Tibial artery (tissue), 4 donors: ENCODE results near the gene DISC1.

ENCODE experiments used
- DNase-seq, 2 donors: peaks; one replicate each; pipeline ENCODE4 v3.0.0-alpha.2; 2019
- H3K27ac ChIP-seq, 2 donors: fragments of 200-600 bp; sonication (generic) in 1 of 2; 1 replicate in 1 of 2; 2 replicates in 1 of 2; pipeline ENCODE4 v1.5.1; 2018 to 2019; ENCODE audit warnings: mild to moderate bottlenecking in 1 of 2
- H3K27me3 ChIP-seq, 2 donors: fragments of 200-600 bp; sonication (generic) in 1 of 2; one replicate each; pipeline versions ENCODE4 v1.5.1 to v1.6.0; 2016 to 2019
- H3K36me3 ChIP-seq, 3 donors: fragments of 200-600 bp; sonication (generic) in 2 of 3; one replicate each; pipeline ENCODE4 v1.5.1; 2016 to 2019; ENCODE audit warnings: mild to moderate bottlenecking in 2 of 3
- H3K4me1 ChIP-seq, 4 donors: fragments of 200-600 bp; sonication (generic) in 2 of 4; 1 replicate in 3 of 4; 2 replicates in 1 of 4; pipeline ENCODE4 v1.5.1; 2016 to 2019
- H3K4me3 ChIP-seq, 2 donors: fragments of 200-600 bp; sonication (generic) in 1 of 2; 1 replicate in 1 of 2; 2 replicates in 1 of 2; pipeline ENCODE4 v1.5.1; 2018 to 2019; ENCODE audit warnings: mild to moderate bottlenecking in 2 of 2
- H3K9me3 ChIP-seq, 3 donors: fragments of 200-600 bp; sonication (generic) in 1 of 3; one replicate each; pipeline ENCODE4 v1.5.1; 2016 to 2019
- CTCF ChIP-seq, 2 experiments: fragments of 200-600 bp in 1 of 2; fragments of 450-650 bp in 1 of 2; IDR thresholded peaks; one replicate each; pipeline ENCODE4 v1.5.1; 2017 to 2019; ENCODE audit warnings: antibody characterized with exemption in 2 of 2, mild to moderate bottlenecking in 1 of 2, moderate library complexity in 1 of 2
- intact Hi-C: fragments of 100-400 bp; cut with DNase I; formaldehyde crosslinking; loops from one replicate; pipeline ENCODE4 v1.15.0; 2023; ENCODE audit warnings: low total_unique reads

The DISC1 gene

GRCh38 chr1:231950331-231951128, 323.9 kb downstream of the DISC1 start:
- DNase-seq = no peak
- intact Hi-C loops = no loop called here
- no peak for TF ChIP-seq CTCF (IDR thresholded peaks at IDR 0.05)
- H3K27ac ChIP-seq = no peak overlapping the region
- H3K9me3 ChIP-seq = peaks cover 0 to 3% (median 0%) of the 10 kb centered on the region in 3 donors
- no peak overlapping the region for H3K4me3 ChIP-seq
- no peaks in the 10 kb centered on the region for H3K4me1 ChIP-seq
- no peaks in the 10 kb centered on the region for H3K36me3 ChIP-seq
- no peaks in the 10 kb centered on the region for H3K27me3 ChIP-seq

GRCh38 chr1:231951374-231951773, 324.8 kb downstream of the DISC1 start:
- TF ChIP-seq CTCF (IDR thresholded peaks at IDR 0.05) = no peak
- DNase-seq = no peak
- no peak overlapping the region for H3K27ac ChIP-seq
- H3K36me3 ChIP-seq = no peaks in the 10 kb centered on the region
- no peaks in the 10 kb centered on the region for H3K27me3 ChIP-seq
- no peaks in the 10 kb centered on the region for H3K4me1 ChIP-seq
- no peak overlapping the region for H3K4me3 ChIP-seq
- intact Hi-C loops = no loop called here
- peaks cover 0 to 3% (median 0%) of the 10 kb centered on the region in 3 donors for H3K9me3 ChIP-seq

- Histone ChIP-seq H3K9me3 (peaks cover 0 to 6% (median 0%) of the 10 kb centered on the region in 3 donors), H3K36me3 (no peaks in the 10 kb centered on the region), H3K27ac (no peak overlapping the region), H3K4me3 (no peak overlapping the region), H3K4me1 (no peaks in the 10 kb centered on the region), H3K27me3 (no peaks in the 10 kb centered on the region)
- TF ChIP-seq CTCF (IDR thresholded peaks at IDR 0.05) = no peak
- intact Hi-C loops = no loop called here
- DNase-seq = no peak
Observed at GRCh38 chr1:231952154-231952553, 325.6 kb downstream of the DISC1 start.

GRCh38 chr1:231953660-231954059, 327.1 kb downstream of the DISC1 start:
- Histone ChIP-seq H3K36me3 (no peaks in the 10 kb centered on the region), H3K27me3 (no peaks in the 10 kb centered on the region), H3K27ac (no peak overlapping the region), H3K9me3 (peaks cover 0 to 3% (median 0%) of the 10 kb centered on the region in 3 donors), H3K4me1 (no peaks in the 10 kb centered on the region), H3K4me3 (no peak overlapping the region)
- intact Hi-C loops = no loop called here
- no peak for TF ChIP-seq CTCF (IDR thresholded peaks at IDR 0.05)
- DNase-seq = no peak

- H3K9me3 ChIP-seq = peaks cover 0 to 3% (median 0%) of the 10 kb centered on the region in 3 donors
- TF ChIP-seq CTCF (IDR thresholded peaks at IDR 0.05) = no peak
- H3K4me3 ChIP-seq = no peak overlapping the region
- no peaks in the 10 kb centered on the region for H3K4me1 ChIP-seq
- no peaks in the 10 kb centered on the region for H3K27me3 ChIP-seq
- no peak for DNase-seq
- H3K36me3 ChIP-seq = no peaks in the 10 kb centered on the region
- intact Hi-C loops = no loop called here
- H3K27ac ChIP-seq = no peak overlapping the region
Observed at GRCh38 chr1:231954751-231955150, 328.2 kb downstream of the DISC1 start.
